ENCODE measurements around the gene MYO1A.

DNA sequence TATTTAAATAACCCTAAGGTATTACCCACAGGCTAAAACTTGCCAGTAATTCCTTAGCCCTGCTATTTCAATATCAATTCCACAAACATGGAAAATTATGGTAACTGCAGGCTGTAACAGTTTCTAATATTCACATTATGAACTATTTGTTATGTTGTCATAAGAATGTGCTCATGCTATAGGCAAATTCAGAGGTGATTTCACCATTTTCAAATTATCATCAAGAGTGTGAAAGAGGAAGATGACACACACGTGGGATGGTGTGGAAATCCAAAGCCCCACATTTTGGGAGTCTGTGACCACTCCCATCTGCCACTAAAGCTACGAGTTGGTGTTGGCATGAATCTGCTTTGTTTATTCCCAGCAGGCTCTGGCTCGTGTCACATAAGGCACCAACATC is 5.9 kb upstream of the MYO1A start:
- no peak for TF ChIP-seq EZH2 (IDR thresholded peaks at IDR 0.05; ENCODE audit: borderline replicate concordance, insufficient read depth, low read depth, low read length, poor library complexity, severe bottlenecking)
- TF ChIP-seq, protein P1, sequence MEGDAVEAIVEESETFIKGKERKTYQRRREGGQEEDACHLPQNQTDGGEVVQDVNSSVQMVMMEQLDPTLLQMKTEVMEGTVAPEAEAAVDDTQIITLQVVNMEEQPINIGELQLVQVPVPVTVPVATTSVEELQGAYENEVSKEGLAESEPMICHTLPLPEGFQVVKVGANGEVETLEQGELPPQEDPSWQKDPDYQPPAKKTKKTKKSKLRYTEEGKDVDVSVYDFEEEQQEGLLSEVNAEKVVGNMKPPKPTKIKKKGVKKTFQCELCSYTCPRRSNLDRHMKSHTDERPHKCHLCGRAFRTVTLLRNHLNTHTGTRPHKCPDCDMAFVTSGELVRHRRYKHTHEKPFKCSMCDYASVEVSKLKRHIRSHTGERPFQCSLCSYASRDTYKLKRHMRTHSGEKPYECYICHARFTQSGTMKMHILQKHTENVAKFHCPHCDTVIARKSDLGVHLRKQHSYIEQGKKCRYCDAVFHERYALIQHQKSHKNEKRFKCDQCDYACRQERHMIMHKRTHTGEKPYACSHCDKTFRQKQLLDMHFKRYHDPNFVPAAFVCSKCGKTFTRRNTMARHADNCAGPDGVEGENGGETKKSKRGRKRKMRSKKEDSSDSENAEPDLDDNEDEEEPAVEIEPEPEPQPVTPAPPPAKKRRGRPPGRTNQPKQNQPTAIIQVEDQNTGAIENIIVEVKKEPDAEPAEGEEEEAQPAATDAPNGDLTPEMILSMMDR (IDR thresholded peaks at IDR 0.05) = no peak

All from B cell (primary cell).